HUES48 (cell line): ENCODE data around the gene HNRNPL.
A peak's percentile ranks its signal among the peaks of the same experiment; 100 is the strongest.

Experiments used
- H3K27ac ChIP-seq: one replicate; pipeline ENCODE4 v1.7.0; 2013; ENCODE audit warnings: low read depth, low read length, inconsistent platforms
- H3K27me3 ChIP-seq: 2 replicates; pipeline ENCODE4 v1.6.1; 2013; ENCODE audit warnings: mild to moderate bottlenecking, low read length; ENCODE audit not compliant: control insufficient read depth, insufficient read depth
- H3K36me3 ChIP-seq: 2 replicates; pipeline ENCODE4 v1.6.1; 2013; ENCODE audit warnings: low read length; ENCODE audit not compliant: control insufficient read depth, insufficient read depth
- H3K4me1 ChIP-seq: 2 replicates; pipeline ENCODE4 v1.6.1; 2013; ENCODE audit warnings: mild to moderate bottlenecking, low read length; ENCODE audit not compliant: control insufficient read depth, insufficient read depth
- H3K4me3 ChIP-seq: 2 replicates; pipeline ENCODE4 v1.5.1; 2013; ENCODE audit warnings: mild to moderate bottlenecking, low read depth, low read length
- H3K9ac ChIP-seq: 2 replicates; pipeline ENCODE4 v1.6.1; 2013; ENCODE audit warnings: mild to moderate bottlenecking, low read depth, low read length, moderate library complexity
- H3K9me3 ChIP-seq: 2 replicates; pipeline ENCODE4 v1.6.1; 2013; ENCODE audit warnings: low read length; ENCODE audit not compliant: control insufficient read depth, insufficient read depth

The HNRNPL gene

GRCh38 chr19:38852231-38853044, 2.7 kb upstream of the HNRNPL start:
- Histone ChIP-seq H3K4me1 (peaks cover 16% of the 10 kb centered on the region), H3K36me3 (peaks cover 15% of the 10 kb centered on the region), H3K9me3 (peaks cover 5% of the 10 kb centered on the region; the same call in 1 of the 2 replicates), H3K27ac (peak overlapping the region; percentile 100), H3K27me3 (no peaks in the 10 kb centered on the region), H3K4me3 (peak overlapping the region; percentile 63), H3K9ac (peak overlapping the region; percentile 64)

- Histone ChIP-seq H3K27me3 (no peaks in the 10 kb centered on the region), H3K9me3 (peaks cover 3% of the 10 kb centered on the region; the same call in 1 of the 2 replicates), H3K27ac (peak overlapping the region; percentile 100), H3K4me1 (peaks cover 16% of the 10 kb centered on the region), H3K4me3 (peak overlapping the region; percentile 63), H3K9ac (peak overlapping the region; percentile 64; the same call in 1 of the 2 replicates), H3K36me3 (peaks cover 22% of the 10 kb centered on the region)
Measured at GRCh38 chr19:38851622-38852230, 1.9 kb upstream of the HNRNPL start.

- H3K9me3 ChIP-seq, result no peaks in the 10 kb centered on the region
- H3K4me3 ChIP-seq, result peak overlapping the region; percentile 63
- peak overlapping the region; percentile 100 for H3K27ac ChIP-seq
- H3K36me3 ChIP-seq, result peaks cover 28% of the 10 kb centered on the region
- peak overlapping the region; percentile 39 for H3K9ac ChIP-seq
- H3K4me1 ChIP-seq, result peaks cover 16% of the 10 kb centered on the region
- no peaks in the 10 kb centered on the region for H3K27me3 ChIP-seq
Measured at GRCh38 chr19:38850976-38851621, 1.3 kb upstream of the HNRNPL start.

GRCh38 chr19:38850436-38850975, 720 bp upstream of the HNRNPL start:
- Histone ChIP-seq H3K4me1 (peaks cover 16% of the 10 kb centered on the region), H3K36me3 (peaks cover 34% of the 10 kb centered on the region), H3K9me3 (no peaks in the 10 kb centered on the region), H3K27ac (peak overlapping the region; percentile 100), H3K4me3 (peak overlapping the region; percentile 63), H3K9ac (peak overlapping the region; percentile 31), H3K27me3 (no peaks in the 10 kb centered on the region)

GRCh38 chr19:38849147-38849859, 483 bp downstream of the HNRNPL start:
- H3K9ac ChIP-seq, result peak overlapping the region; percentile 98
- H3K9me3 ChIP-seq, result no peaks in the 10 kb centered on the region
- peaks cover 16% of the 10 kb centered on the region for H3K4me1 ChIP-seq
- peak overlapping the region; percentile 100 for H3K27ac ChIP-seq
- H3K4me3 ChIP-seq, result peak overlapping the region; percentile 100
- H3K36me3 ChIP-seq, result peaks cover 46% of the 10 kb centered on the region
- H3K27me3 ChIP-seq, result no peaks in the 10 kb centered on the region

- Histone ChIP-seq H3K36me3 (peaks cover 54% of the 10 kb centered on the region), H3K9me3 (no peaks in the 10 kb centered on the region), H3K27me3 (no peaks in the 10 kb centered on the region), H3K9ac (peak overlapping the region; percentile 98), H3K4me1 (peaks cover 16% of the 10 kb centered on the region), H3K27ac (peak overlapping the region; percentile 100), H3K4me3 (peak overlapping the region; percentile 100)
Measured at GRCh38 chr19:38848299-38849146, 1.3 kb downstream of the HNRNPL start.

GRCh38 chr19:38846097-38846496, 3.7 kb downstream of the HNRNPL start:
- Histone ChIP-seq H3K36me3 (peaks cover 78% of the 10 kb centered on the region), H3K27me3 (no peaks in the 10 kb centered on the region), H3K27ac (no peak overlapping the region), H3K9ac (no peak overlapping the region), H3K4me1 (peaks cover 10% of the 10 kb centered on the region), H3K4me3 (no peak overlapping the region), H3K9me3 (no peaks in the 10 kb centered on the region)

GRCh38 chr19:38845374-38846024, 4.3 kb downstream of the HNRNPL start:
- Histone ChIP-seq H3K9ac (no peak overlapping the region), H3K27me3 (no peaks in the 10 kb centered on the region), H3K27ac (no peak overlapping the region), H3K9me3 (no peaks in the 10 kb centered on the region), H3K36me3 (peaks cover 84% of the 10 kb centered on the region), H3K4me1 (peaks cover 6% of the 10 kb centered on the region; the same call in 1 of the 2 replicates), H3K4me3 (no peak overlapping the region)

- Histone ChIP-seq H3K9ac (no peak overlapping the region), H3K27ac (no peak overlapping the region), H3K27me3 (no peaks in the 10 kb centered on the region), H3K36me3 (peaks cover 96% of the 10 kb centered on the region), H3K4me3 (no peak overlapping the region), H3K4me1 (peaks cover 6% of the 10 kb centered on the region; the same call in 1 of the 2 replicates), H3K9me3 (no peaks in the 10 kb centered on the region)
Measured at GRCh38 chr19:38844093-38844686, 5.6 kb downstream of the HNRNPL start.
